Spleen (tissue), 7 donors: ENCODE measurements around the gene CENPM.

Experiments
- POLR2A ChIP-seq, 3 donors: fragments of 450-650 bp; IDR thresholded peaks; one replicate each; pipeline ENCODE4 v1.5.1; 2017; ENCODE audit warnings: antibody characterized with exemption in 3 of 3, mild to moderate bottlenecking in 1 of 3
- TF ChIP-seq, protein P1 (sequence below), 11 experiments: fragments of 200-600 bp in 7 of 11; fragments of 450-650 bp in 4 of 11; sonication (generic) in 4 of 11; IDR thresholded peaks in 8 of 11; conservative IDR thresholded peaks in 3 of 11; 1 replicate in 7 of 11; 2 replicates in 4 of 11; pipeline versions ENCODE4 v1.4.0 to v1.8.0; 2016 to 2021; ENCODE audit warnings: antibody characterized with exemption in 11 of 11, inconsistent platforms in 4 of 11, mild to moderate bottlenecking in 1 of 11
- donor health status: DM: no; HTN: no; CAD: no; lungs with moderate emphysema.
- donor health status: DM: no; HTN: no; CAD: no.
- donor health status: DM: no; HTN: no; CAD: no.

DNA sequence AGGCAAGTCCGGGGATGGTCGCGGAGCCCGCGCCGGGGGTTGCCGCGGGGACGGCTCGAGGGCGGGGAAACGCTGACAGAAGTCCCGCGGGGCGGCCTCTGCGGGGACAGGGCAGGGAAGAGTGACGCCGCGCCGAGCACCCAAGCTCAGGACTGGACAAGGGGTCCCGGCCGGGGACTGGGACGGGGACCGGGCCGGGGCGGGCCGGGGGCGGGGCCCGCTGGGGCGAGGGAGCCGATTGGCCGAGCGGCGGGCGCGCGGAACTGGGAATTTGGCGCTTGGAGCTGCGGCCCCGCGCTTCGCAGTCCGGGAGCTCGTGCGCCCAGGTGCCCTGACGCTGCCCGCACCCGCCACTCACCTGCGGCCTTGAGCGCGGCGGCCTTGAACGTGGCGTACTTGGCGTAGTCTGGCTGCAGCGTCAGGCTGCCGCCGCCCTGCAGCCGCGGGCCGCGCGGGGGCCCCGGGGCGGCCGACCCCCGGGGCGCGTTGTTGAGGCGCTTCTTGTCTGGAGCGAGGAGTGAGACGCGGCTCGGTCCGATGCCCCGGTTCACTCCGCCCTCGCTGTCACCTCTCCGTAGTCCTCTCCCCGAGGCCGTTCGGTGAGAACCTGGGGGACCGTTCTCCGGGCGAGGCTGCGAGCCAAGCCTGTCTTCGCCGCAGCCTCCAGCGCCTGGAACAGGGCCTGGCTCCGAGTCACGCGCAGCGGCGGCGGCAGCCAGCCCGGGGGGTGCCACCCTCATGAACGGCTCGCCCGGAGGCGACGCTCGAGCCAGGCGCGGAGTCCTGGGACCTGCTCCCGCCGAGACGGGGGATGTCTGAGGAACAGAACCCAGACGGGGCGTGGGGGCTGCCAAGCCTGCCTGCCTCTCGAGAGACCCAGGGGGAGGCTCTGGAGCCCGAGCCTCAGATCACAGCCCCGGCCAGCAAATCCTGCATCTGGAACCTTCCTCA is 36.6 kb downstream of the CENPM start:
- TF ChIP-seq POLR2A (IDR thresholded peaks at IDR 0.05): no peak
- TF ChIP-seq, protein P1, sequence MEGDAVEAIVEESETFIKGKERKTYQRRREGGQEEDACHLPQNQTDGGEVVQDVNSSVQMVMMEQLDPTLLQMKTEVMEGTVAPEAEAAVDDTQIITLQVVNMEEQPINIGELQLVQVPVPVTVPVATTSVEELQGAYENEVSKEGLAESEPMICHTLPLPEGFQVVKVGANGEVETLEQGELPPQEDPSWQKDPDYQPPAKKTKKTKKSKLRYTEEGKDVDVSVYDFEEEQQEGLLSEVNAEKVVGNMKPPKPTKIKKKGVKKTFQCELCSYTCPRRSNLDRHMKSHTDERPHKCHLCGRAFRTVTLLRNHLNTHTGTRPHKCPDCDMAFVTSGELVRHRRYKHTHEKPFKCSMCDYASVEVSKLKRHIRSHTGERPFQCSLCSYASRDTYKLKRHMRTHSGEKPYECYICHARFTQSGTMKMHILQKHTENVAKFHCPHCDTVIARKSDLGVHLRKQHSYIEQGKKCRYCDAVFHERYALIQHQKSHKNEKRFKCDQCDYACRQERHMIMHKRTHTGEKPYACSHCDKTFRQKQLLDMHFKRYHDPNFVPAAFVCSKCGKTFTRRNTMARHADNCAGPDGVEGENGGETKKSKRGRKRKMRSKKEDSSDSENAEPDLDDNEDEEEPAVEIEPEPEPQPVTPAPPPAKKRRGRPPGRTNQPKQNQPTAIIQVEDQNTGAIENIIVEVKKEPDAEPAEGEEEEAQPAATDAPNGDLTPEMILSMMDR (IDR thresholded peaks at IDR 0.05 in 8 of 11, conservative IDR thresholded peaks at IDR 0.05 in 3 of 11): no peak
